ENCODE results near the gene GDPGP1. TPM values are rescaled to one million over a fixed set of nuclear protein-coding genes. Genes with fewer than 3 reads are reported as not detected.
"Not testable (repeated sequence)": the region's sequence is repeated elsewhere in the genome, so short reads cannot be mapped to it uniquely, and the experiment has no call there.

Gene GDPGP1
- total RNA-seq, 1 experiment from 2014 or later: 15.4 TPM

DNA sequence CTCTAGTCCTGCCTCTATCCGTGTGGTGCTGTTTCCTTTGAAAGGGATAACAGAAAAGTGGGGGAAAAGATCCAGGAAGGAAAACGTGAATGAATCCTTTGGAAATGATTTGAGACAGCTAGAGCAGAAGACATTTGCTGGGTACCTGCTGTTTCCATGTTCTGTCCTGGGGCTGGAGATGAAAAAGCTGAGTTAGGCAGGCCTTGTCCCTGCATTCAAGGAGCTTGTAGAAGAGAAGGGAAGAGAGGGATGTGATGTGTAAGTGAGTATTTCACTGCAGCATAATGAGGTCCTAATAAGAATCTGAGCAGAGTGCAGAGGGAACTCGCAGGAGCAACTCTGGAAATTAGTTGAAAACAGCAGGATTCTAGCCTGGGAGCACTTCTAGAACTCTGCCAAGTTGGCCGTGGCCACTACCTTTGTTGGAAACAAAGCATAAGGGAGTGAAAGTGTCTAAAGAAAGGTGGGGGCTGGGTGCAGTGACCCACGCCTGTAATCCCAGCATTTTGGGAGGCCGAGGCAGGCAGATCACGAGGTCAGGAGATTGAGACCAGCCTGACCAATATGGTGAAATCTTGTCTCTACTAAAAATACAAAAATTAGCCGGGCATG, 46.6 kb upstream of the GDPGP1 start:
- TSS peak; percentile 51 for BruUV-seq (replicated peaks)
- H3K27me3 ChIP-seq (ENCODE audit: insufficient read depth, low read length): no peaks in the 10 kb centered on the region
- H3K79me2 ChIP-seq (ENCODE audit: insufficient read depth, low read length): peaks cover 5% of the 10 kb centered on the region; the same call in 1 of the 2 replicates
- peaks cover 37 to 71% of the 10 kb centered on the region in 2 experiments for H3K4me1 ChIP-seq (ENCODE audit: control insufficient read depth in 1 of 2, insufficient read depth in 2 of 2, low read length in 2 of 2)
- no peaks in the 10 kb centered on the region for H3K9me2 ChIP-seq (ENCODE audit: insufficient read depth)
- no peak overlapping the region for H3K9ac ChIP-seq (ENCODE audit: low read length)
- no peaks in the 10 kb centered on the region for H4K20me1 ChIP-seq (ENCODE audit: insufficient read depth)
- POLR2A ChIA-PET: no interaction called here
- TF ChIP-seq, protein P1, sequence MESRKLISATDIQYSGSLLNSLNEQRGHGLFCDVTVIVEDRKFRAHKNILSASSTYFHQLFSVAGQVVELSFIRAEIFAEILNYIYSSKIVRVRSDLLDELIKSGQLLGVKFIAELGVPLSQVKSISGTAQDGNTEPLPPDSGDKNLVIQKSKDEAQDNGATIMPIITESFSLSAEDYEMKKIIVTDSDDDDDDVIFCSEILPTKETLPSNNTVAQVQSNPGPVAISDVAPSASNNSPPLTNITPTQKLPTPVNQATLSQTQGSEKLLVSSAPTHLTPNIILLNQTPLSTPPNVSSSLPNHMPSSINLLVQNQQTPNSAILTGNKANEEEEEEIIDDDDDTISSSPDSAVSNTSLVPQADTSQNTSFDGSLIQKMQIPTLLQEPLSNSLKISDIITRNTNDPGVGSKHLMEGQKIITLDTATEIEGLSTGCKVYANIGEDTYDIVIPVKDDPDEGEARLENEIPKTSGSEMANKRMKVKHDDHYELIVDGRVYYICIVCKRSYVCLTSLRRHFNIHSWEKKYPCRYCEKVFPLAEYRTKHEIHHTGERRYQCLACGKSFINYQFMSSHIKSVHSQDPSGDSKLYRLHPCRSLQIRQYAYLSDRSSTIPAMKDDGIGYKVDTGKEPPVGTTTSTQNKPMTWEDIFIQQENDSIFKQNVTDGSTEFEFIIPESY (IDR thresholded peaks at IDR 0.05; ENCODE audit: extremely low read depth, insufficient replicate concordance, low read length): no peak
- no peak for TF ChIP-seq ELF1 (IDR thresholded peaks at IDR 0.05; ENCODE audit: borderline replicate concordance, low read depth)
- H3K9me3 ChIP-seq (ENCODE audit: control insufficient read depth in 1 of 2, insufficient read depth in 1 of 2, low read depth in 1 of 2, low read length in 2 of 2): no peaks in the 10 kb centered on the region
- no peak overlapping the region for H3K4me3 ChIP-seq (replicated peaks in 1 of 2; ENCODE audit: low read depth in 1 of 2, low read length in 2 of 2)
- ATAC-seq (no peak), DNase-seq (ENCODE audit: low read depth, low spot score) (no peak)
- H3K4me2 ChIP-seq (ENCODE audit: low read length): peak overlapping the region; percentile 17; the same call in 1 of the 2 replicates
- intact Hi-C loops (cut with micrococcal nuclease): no loop called here
- no peak overlapping the region for H2AFZ ChIP-seq (ENCODE audit: low read depth, low read length, poor library complexity, severe bottlenecking)
- H3K36me3 ChIP-seq (ENCODE audit: control insufficient read depth in 1 of 2, insufficient read depth in 2 of 2, low read length in 2 of 2): no peaks in the 10 kb centered on the region
- H3K27ac ChIP-seq (ENCODE audit: low read depth, low read length): no peak overlapping the region
- CTCF ChIA-PET: no interaction called here
- RAD21 ChIA-PET (ENCODE audit: low non-redundant PET in 1 of 2, low total read pairs in 2 of 2, uncharacterized antibody in 2 of 2, unreplicated experiment in 2 of 2): no interaction called here

DNA sequence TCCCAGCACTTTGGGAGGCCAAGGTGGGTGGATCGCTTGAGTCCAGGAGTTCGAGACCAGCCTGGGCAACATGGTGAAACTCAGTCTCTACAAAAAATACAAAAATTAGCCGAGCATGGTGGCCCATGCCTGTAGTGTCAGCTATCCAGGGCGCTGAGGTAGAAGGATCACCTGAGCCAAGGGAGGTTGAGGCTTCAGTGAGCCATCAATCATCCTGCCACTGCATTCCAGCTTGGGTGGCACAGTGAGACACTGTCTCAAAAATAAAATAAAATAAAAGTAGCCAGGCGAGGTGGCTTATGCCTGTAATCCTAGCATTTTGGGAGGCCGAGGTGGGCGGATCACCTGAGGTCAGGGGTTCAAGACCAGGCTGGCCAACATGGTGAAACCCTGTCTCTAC, 45.9 kb upstream of the GDPGP1 start:
- POLR2A ChIA-PET; ATAC-seq; intact Hi-C loops (cut with micrococcal nuclease); CTCF ChIA-PET; H3K27ac ChIP-seq (ENCODE audit: low read depth, low read length); DNase-seq (ENCODE audit: low read depth, low spot score); H3K9me3 ChIP-seq (ENCODE audit: control insufficient read depth in 1 of 2, insufficient read depth in 1 of 2, low read depth in 1 of 2, low read length in 2 of 2); H3K9me2 ChIP-seq (ENCODE audit: insufficient read depth); BruUV-seq (replicated peaks); H3K4me2 ChIP-seq (ENCODE audit: low read length); H4K20me1 ChIP-seq (ENCODE audit: insufficient read depth); H3K4me3 ChIP-seq (replicated peaks in 1 of 2; ENCODE audit: low read depth in 1 of 2, low read length in 2 of 2); H3K79me2 ChIP-seq (ENCODE audit: insufficient read depth, low read length); H3K36me3 ChIP-seq (ENCODE audit: control insufficient read depth in 1 of 2, insufficient read depth in 2 of 2, low read length in 2 of 2); H3K9ac ChIP-seq (ENCODE audit: low read length); H2AFZ ChIP-seq (ENCODE audit: low read depth, low read length, poor library complexity, severe bottlenecking); H3K27me3 ChIP-seq (ENCODE audit: insufficient read depth, low read length): not testable (repeated sequence)
- RAD21 ChIA-PET (ENCODE audit: low non-redundant PET in 1 of 2, low total read pairs in 2 of 2, uncharacterized antibody in 2 of 2, unreplicated experiment in 2 of 2): interaction anchor here in 1 of 2 experiments (0.7 kb wide), 1 partner anchor 23 kb away, joined by 3 read pairs; no protein-coding TSS in a partner anchor
- H3K4me1 ChIP-seq (ENCODE audit: control insufficient read depth in 1 of 2, insufficient read depth in 2 of 2, low read length in 2 of 2): peaks cover 42 to 78% of the 10 kb centered on the region in 2 experiments

Data from HCT116 (cell line).